GM10248 (cell line): ENCODE measurements around the gene BRF1.

ENCODE experiments used
- CTCF ChIA-PET: fragments of 300-600 bp; sonication (Branson Sonifier 250); formaldehyde crosslinking; extraction: SDS; loops from one replicate; lab custom pipeline; 2021; ENCODE audit warnings: antibody characterized with exemption; lab: Yijun Ruan, JAX
- POLR2A ChIA-PET: fragments of 350-650 bp; sonication (Branson Sonifier 250); formaldehyde crosslinking; extraction: SDS; loops from one replicate; lab custom pipeline; 2020; ENCODE audit warnings: antibody characterized with exemption; lab: Yijun Ruan, JAX
- DNase-seq: peaks from one replicate; pipeline ENCODE4 v3.0.0; 2012; ENCODE audit errors: extremely low spot score
- TF ChIP-seq, protein P1 (sequence below): IDR thresholded peaks from 2 replicates; pipeline ENCODE4 v1.5.1; 2012; ENCODE audit warnings: mild to moderate bottlenecking, low read depth; ENCODE audit errors: extremely low read depth, missing control alignments, control extremely low read depth

The BRF1 gene

DNA sequence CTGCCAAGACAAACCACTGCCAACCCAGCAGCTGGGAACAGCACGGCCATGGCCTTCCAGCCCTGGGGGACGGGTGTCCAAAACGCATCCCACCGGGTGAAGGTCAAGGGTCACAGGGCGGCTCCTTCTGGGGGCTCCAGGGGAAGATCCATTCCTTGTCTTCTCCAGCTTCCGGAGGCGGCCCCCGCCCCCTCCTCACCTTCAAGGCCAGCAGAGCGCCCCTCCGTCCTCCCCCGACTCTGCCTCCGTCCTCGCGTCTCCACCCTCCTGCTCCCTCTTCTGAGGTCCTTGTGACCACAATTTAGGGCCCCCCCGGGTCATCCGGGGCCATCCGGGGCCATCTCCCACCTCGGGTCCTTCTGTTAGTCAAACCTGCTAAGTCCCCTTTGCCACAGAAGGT lies 115.8 kb downstream of the BRF1 start:
- TF ChIP-seq, protein P1, sequence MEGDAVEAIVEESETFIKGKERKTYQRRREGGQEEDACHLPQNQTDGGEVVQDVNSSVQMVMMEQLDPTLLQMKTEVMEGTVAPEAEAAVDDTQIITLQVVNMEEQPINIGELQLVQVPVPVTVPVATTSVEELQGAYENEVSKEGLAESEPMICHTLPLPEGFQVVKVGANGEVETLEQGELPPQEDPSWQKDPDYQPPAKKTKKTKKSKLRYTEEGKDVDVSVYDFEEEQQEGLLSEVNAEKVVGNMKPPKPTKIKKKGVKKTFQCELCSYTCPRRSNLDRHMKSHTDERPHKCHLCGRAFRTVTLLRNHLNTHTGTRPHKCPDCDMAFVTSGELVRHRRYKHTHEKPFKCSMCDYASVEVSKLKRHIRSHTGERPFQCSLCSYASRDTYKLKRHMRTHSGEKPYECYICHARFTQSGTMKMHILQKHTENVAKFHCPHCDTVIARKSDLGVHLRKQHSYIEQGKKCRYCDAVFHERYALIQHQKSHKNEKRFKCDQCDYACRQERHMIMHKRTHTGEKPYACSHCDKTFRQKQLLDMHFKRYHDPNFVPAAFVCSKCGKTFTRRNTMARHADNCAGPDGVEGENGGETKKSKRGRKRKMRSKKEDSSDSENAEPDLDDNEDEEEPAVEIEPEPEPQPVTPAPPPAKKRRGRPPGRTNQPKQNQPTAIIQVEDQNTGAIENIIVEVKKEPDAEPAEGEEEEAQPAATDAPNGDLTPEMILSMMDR: no peak
- DNase-seq: no peak
- POLR2A ChIA-PET: no interaction called here
- CTCF ChIA-PET: interaction anchor here (1.1 kb wide), 1 partner anchor 9 kb away, joined by 3 read pairs; no protein-coding TSS in a partner anchor

GRCh38 chr14:105184461-105184860 lies 116.3 kb downstream of the BRF1 start:
- ChIA-PET CTCF (interaction anchor here (1.1 kb wide), 1 partner anchor 10 kb away, joined by 3 read pairs; no protein-coding TSS in a partner anchor), POLR2A (no interaction called here)
- TF ChIP-seq, protein P1: no peak

GRCh38 chr14:105182296-105183020 lies 118.3 kb downstream of the BRF1 start:
- TF ChIP-seq, protein P1: no peak
- POLR2A ChIA-PET: no interaction called here
- DNase-seq: no peak
- CTCF ChIA-PET: interaction anchor here (1.4 to 2.0 kb wide), 4 partner anchors 20 to 188 kb away, joined by 3 to 8 read pairs (median 4); no protein-coding TSS in a partner anchor

More at GRCh38 chr14:105184461-105184860, 116.3 kb downstream of the BRF1 start:
- DNase-seq: no peak

GRCh38 chr14:105181549-105182295 lies 119.1 kb downstream of the BRF1 start:
- ChIA-PET POLR2A (no interaction called here), CTCF (interaction anchor here (1.4 to 2.0 kb wide), 4 partner anchors 21 to 189 kb away, joined by 3 to 8 read pairs (median 4); no protein-coding TSS in a partner anchor)
- DNase-seq: no peak
- TF ChIP-seq, protein P1: no peak

- ChIA-PET CTCF (interaction anchor here (1.1 to 2.0 kb wide), 3 partner anchors 11 to 94 kb away, joined by 4 to 8 read pairs (median 4); no protein-coding TSS in a partner anchor), POLR2A (no interaction called here)
- TF ChIP-seq, protein P1: no peak
- DNase-seq: peak; percentile 94
Observed at GRCh38 chr14:105180592-105181548, 119.9 kb downstream of the BRF1 start, which contains the start of gene NUDT14. NUDT14 (minus strand) TSS chr14:105181312; CDS start chr14:105181209, 103 bp downstream.
